NOMO-1 treated with DMSO at 0.1 percent for 48 hours (cell line): ENCODE data around the gene TAF1B.

ENCODE experiments used
- DNase-seq: peaks from one replicate; lab custom pipeline; 2025; ENCODE audit not compliant: unreplicated experiment; lab: John Stamatoyannopoulos, UW

Gene TAF1B

DNA sequence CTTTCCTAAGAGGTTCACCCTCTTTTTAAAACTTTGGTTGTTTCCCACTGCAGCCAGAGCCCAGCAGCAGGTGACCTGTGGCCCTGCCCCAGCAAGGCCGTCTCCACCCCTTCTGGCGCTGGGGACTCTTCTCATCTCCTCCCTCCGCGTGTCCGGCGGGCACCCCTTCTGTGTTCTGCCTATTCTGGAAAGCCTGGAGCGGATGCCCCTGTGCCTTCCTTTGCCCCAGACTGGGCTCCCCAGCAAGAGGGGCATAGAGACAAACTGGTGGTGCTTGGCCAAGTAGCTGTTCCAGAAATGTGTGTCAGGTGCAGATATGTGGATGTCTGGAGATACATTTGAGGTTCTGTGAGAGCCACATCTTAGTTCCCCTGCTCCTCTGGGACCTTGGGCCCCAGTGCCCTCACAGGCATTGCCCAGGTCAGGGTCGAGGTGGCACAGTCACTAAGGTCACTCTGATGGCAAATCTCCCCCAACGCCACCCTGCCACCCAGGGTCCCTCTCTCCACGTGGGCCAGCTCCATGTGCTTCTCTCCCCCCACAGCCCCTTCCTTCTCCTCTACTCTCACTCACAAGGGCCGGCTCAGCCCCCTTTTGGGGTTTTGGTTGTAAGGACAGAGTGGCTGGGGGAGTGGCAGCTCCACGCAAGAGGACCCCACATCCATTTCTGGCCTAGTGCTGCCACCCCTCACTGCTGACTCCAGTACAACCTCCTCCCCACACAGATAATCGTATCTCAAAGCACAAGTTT is 35.5 kb upstream of the TAF1B start:
- no peak for DNase-seq

DNA sequence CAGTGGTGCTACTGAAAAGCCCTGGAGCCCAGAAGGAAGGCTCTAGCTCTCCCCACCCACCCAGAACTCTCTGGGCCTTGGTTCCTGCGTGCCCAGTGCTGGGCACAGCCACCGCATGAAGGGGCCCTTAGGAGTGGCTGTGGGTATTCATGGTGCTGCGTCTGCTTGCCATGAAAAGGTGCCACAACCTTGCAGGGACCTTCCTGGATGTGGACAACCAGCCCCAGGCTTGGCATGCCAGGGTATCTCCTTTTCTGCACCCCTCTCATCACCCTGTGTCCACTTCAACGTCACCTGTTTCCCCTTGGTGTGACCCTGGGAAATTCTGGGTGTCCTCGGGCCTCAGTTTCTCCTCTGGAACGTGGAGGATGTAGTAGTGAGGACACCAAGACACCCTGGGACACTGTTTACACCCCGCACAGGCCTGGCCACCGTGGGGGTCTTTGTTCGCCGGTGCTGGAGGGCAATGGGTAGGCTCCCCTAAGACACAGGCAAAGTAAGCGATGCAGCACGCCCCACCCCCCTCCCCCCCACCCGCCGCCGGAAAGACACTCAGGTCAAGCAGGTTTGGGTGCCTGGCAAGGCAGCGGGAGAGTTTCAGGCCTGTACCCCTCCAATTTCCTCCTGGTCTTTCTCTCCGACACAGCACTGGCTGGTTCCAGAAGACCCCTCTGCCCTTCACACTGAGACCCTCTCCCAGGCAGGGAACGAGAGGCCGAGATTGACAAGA is 34.8 kb upstream of the TAF1B start:
- no peak for DNase-seq

- no peak for DNase-seq
These were observed 34.3 kb upstream of the TAF1B start for GRCh38 chr2:9809064-9809356.

DNA sequence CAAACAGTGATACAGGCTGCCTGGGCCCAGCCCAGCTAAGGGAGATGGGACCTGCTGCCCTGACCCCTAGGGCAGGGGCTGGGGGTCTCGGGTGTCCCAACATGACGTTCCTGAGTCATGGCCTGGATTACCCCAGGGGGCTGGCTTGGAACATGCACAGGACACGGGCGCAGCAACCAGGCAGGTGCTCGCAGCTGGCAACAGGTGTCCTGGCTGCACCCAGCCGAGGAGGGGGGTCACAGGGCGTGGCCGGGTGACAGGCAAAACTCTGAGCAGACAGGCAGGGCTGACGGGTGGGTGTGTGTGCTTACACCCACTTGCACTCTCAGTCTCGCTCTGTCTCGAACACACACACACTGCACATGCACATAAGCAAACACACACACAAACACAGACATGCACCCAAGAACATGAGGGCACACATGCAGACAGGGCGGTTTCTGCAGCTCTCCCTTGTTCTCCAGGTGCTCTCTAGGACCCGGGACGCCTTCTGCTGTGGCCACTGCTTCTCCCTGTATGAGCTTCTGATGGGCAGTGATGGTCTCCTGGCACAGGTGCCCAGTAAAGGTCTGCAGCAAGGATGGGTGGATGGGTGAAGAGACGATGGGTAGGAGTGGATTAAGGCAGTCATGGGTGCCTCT is 33.7 kb upstream of the TAF1B start:
- no peak for DNase-seq

DNA sequence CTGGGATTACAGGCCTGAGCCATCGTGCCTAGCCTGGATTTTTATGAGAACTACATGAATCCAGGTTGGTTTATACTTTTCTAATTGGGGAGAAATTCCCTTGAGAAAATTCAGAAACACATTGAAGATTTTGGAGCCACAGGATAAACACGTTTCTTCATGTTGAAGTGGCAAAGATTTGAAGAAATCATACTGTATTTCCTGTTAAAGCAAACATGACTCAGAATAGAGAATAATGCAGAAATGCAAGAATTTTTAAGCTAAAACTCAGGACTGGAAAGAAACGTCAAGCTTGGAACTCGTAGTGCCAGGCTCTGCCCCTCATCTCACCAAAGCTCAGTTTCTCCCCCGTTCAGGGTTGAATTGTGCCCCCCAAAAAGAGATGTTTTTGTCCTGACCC is 32.1 kb upstream of the TAF1B start:
- DNase-seq, result no peak

DNA sequence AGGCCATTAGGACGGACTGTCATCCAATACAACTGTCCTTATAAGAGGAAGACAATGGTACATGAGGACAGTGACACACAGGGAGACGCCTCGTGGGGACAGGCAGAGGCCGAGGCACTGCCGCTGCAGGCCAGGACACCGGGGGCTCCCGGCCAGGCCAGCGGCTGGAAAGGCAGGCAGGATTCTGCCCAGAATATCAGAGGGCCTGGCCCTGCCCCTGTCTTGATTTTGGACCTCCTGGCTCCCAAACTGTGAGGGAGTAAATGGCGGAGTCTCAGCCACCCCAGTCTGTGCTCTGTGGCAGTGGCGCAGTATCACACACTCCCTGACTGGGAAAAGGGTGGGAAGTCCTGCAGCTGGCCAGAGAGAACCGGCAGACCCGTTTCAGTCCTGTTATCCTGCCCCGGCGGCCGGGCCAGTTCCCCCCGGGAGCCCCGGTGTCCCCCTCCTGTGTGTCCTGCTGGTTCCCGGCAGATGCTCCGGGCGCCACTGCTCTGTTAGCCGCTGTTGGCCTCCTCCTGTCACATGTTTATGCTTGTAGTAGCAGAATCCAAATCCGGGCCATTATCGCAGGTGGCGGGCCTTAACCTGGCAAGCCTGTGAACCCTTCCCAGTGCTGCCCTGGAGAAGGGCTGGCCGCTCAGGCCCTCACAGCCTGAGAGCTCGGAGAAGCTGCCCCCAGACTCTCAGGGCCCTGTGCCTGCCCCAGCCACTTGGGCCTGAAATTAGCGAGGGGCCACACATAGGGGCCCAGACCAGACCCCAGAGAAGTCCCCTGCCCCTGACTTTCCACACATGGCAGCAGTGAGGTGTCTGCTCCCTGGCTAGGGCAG is 31.4 kb upstream of the TAF1B start:
- DNase-seq, result no peak

DNA sequence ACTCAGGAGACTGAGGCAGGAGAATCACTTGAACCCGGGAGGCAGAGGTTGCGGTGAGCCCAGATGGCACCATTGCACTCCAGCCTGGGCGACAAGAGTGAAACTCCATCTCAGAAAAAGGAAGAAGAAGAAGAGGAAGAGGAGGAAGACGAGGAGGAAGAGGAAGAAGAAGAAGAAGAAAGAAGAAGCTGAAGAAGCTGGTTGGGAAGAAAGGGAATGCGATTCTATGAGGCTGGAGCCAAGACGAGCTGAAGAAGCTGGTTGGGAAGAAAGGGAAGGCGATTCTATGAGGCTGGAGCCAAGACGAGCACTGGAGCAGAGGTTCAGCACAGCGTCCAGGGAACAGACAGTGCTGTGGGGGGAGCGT is 30.3 kb upstream of the TAF1B start:
- no peak for DNase-seq

DNA sequence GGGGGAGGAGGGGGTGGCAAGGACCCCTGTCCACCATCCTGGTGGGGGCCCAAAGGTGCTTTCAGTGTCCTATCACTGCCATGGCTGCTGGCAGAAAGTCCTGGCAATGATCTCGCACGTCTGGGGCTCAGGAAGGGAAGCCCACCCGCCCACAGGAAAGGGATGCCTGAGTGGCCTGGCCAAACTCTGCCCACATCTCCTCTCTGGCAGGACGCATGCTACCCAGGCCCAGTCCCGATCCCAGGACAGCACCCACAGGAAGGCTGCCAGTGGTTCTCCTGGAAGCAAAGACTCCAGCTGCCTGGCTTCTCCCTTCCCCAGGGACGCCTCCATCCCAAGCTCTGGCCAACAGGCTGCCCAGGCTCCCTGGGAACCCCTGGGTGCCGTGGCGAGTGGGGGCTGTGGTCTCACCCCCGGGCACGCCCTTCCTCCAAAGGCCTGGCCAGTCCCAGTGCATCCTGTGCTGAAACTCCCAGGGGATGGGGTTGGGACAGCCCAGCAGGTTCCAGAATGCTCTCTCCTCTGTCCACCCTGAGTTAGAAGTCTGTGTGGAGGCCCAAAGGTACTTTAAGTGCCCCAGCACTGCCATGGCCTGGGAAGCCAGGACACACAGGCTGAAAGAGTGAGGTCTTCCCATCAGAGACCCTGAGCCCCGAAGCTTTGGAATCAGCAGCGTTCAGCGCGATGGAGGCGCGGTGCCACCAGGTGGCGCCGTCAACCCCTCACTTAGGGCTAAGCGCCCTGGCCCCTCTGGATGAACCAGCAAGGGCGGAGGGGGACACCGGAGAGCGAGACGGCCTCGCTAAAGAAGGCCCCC is 29.8 kb upstream of the TAF1B start:
- DNase-seq, result peak; percentile 38

- DNase-seq, result no peak
These were observed 29.0 kb upstream of the TAF1B start for GRCh38 chr2:9814129-9814868.

DNA sequence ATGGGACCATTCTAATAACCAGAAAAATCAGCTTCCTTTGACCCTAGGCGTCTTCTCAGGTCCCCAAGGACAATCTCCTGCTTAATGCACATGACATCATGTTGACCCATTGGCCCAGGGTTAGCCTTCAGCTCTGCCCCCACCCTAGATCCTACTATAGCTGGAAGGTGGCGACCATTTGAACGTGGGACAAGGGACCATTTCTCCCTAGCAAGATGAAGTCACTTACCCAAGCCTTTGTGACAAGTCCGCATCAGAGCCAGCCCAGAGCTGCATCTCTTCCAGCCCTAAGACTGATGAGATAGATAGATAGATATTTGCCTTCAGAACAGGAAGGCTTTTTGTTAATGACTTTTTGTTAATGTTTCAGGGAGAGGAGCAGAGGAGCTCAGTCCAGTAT is 28.2 kb upstream of the TAF1B start:
- no peak for DNase-seq

- DNase-seq, result no peak
These were observed 27.4 kb upstream of the TAF1B start for GRCh38 chr2:9815844-9816279.

- no peak for DNase-seq
These were observed 25.2 kb upstream of the TAF1B start for GRCh38 chr2:9818097-9818496.

GRCh38 chr2:9819551-9819950 is 23.7 kb upstream of the TAF1B start:
- no peak for DNase-seq

GRCh38 chr2:9820020-9820973 is 23.0 kb upstream of the TAF1B start:
- no peak for DNase-seq

GRCh38 chr2:9821805-9822445 is 21.3 kb upstream of the TAF1B start:
- DNase-seq, result no peak

DNA sequence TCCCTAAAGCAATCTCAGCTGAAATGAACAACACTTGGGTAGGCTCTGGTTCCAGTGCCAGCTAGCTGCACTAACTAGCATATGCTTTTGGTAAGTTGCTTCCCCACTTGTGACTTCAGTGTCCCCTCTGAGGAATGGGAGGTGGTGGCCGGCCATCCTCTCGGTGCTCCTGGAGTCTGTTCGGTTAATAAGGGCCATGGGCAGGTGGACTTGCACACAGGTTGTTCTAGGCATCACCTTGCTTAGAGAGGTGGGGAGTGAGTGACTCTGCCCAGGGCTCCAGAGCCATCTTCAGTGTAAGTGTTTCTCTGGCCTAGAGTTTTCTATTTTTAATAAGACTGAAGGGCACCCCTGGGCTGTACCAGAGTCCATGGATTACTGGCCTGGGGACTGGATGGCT is 18.8 kb upstream of the TAF1B start:
- no peak for DNase-seq

- no peak for DNase-seq
These were observed 18.1 kb upstream of the TAF1B start for GRCh38 chr2:9824956-9825720.

DNA sequence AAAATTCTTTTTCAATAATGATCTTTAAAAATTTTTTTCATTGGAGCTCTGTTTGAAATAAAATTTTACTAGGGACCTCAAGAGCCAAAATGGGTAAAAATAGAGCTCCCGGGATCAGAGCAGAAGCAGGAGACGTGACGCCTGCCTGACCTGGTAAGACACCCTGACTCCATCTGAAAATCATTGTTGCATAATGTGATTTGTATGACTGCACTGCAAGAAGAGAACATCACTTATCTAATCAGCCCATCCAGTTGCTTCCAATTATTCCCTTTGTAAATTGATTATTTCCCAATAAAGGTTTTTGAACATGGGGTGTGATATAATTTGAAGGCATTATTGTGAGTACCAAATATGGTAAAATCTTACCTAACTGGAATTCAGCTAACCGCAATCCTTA is 17.1 kb upstream of the TAF1B start:
- DNase-seq, result no peak
